CD4-positive, alpha-beta memory T cell (primary cell): Measurements from ENCODE around the gene INPP5A. TPM values are rescaled to one million over a fixed set of nuclear protein-coding genes. Genes with fewer than 3 reads are reported as not detected.

Source experiments
- CTCF ChIA-PET: fragments of 350-600 bp; sonication (Branson Sonifier 250); formaldehyde crosslinking; loops from one replicate; lab custom pipeline; 2021; ENCODE audit warnings: inconsistent platforms; ENCODE audit not compliant: partially characterized antibody; lab: Charles Lee
- POLR2A ChIA-PET: fragments of 350-600 bp; sonication (Branson Sonifier 250); formaldehyde crosslinking; loops from one replicate; lab custom pipeline; 2021; ENCODE audit not compliant: partially characterized antibody; lab: Charles Lee
- DNase-seq, 5 donors: peaks; one replicate each; pipeline versions ENCODE4 v3.0.0 to v3.0.0-alpha.2; 2020 to 2022; ENCODE audit warnings: mixed read lengths in 1 of 5
- H3K27ac ChIP-seq: one replicate; pipeline ENCODE4 v1.7.0; 2013; ENCODE audit warnings: low read depth, low read length
- H3K27me3 ChIP-seq: 2 replicates; pipeline ENCODE4 v1.7.0; 2013; ENCODE audit warnings: mild to moderate bottlenecking, low read length, moderate library complexity; ENCODE audit not compliant: insufficient read depth
- H3K36me3 ChIP-seq: 2 replicates; pipeline ENCODE4 v1.7.0; 2013; ENCODE audit warnings: mild to moderate bottlenecking, low read length, moderate library complexity; ENCODE audit not compliant: insufficient read depth
- H3K4me1 ChIP-seq: 2 replicates; pipeline ENCODE4 v1.7.0; 2013; ENCODE audit warnings: mild to moderate bottlenecking, low read length, moderate library complexity; ENCODE audit not compliant: insufficient read depth
- H3K4me3 ChIP-seq, 2 donors: one replicate each; pipeline ENCODE4 v1.7.0; 2013; ENCODE audit warnings: low read length in 2 of 2, mild to moderate bottlenecking in 1 of 2
- H3K9me3 ChIP-seq, 2 donors: one replicate each; pipeline ENCODE4 v1.7.0; 2013; ENCODE audit warnings: low read length in 2 of 2, control low read depth in 1 of 2; ENCODE audit not compliant: control insufficient read depth in 1 of 2
- H3K27ac Mint-ChIP-seq, 7 donors: one replicate each; pipeline ENCODE4 v1.8.0; 2020 to 2021; ENCODE audit warnings: mixed read lengths in 7 of 7, mild to moderate bottlenecking in 6 of 7, inconsistent platforms in 3 of 7, moderate library complexity in 3 of 7
- H3K27me3 Mint-ChIP-seq, 2 donors: one replicate each; pipeline ENCODE4 v1.8.0; 2020 to 2021; ENCODE audit warnings: mixed read lengths in 2 of 2
- H3K36me3 Mint-ChIP-seq, 2 donors: one replicate each; pipeline ENCODE4 v1.8.0; 2020 to 2021; ENCODE audit warnings: mixed read lengths in 2 of 2, inconsistent platforms in 1 of 2, mild to moderate bottlenecking in 1 of 2
- H3K4me1 Mint-ChIP-seq, 4 donors: one replicate each; pipeline ENCODE4 v1.8.0; 2020 to 2021; ENCODE audit warnings: mixed read lengths in 4 of 4, mild to moderate bottlenecking in 1 of 4
- H3K4me3 Mint-ChIP-seq, 8 donors: one replicate each; pipeline ENCODE4 v1.8.0; 2020 to 2021; ENCODE audit warnings: mixed read lengths in 8 of 8, mild to moderate bottlenecking in 7 of 8, moderate library complexity in 6 of 8, inconsistent platforms in 3 of 8
- H3K9me3 Mint-ChIP-seq, 8 donors: one replicate each; pipeline ENCODE4 v1.8.0; 2020 to 2021; ENCODE audit warnings: mixed read lengths in 8 of 8, mild to moderate bottlenecking in 5 of 8, inconsistent platforms in 3 of 8, moderate library complexity in 1 of 8
- intact Hi-C: fragments of 100-400 bp; cut with micrococcal nuclease; formaldehyde crosslinking; loops from one replicate; pipeline ENCODE4 v1.15.1; 2023
- polyA plus RNA-seq, 2 donors: library from polyadenylated mRNA; unstranded; fragments of 300-500 nt; fragmentation: Illumina TruSeq; gene quantifications; one replicate each; pipeline ENCODE4 v1.2.3, GENCODE V29; 2021
- total RNA-seq, 2 experiments: library from RNA; stranded (reverse); gene quantifications; one replicate each; pipeline ENCODE4 v1.2.3, GENCODE V29; 2021

INPP5A gene
- total and polyA plus RNA-seq, 4 experiments from 2014 or later = 0.61 to 19.3 (median 10.8) TPM

DNA sequence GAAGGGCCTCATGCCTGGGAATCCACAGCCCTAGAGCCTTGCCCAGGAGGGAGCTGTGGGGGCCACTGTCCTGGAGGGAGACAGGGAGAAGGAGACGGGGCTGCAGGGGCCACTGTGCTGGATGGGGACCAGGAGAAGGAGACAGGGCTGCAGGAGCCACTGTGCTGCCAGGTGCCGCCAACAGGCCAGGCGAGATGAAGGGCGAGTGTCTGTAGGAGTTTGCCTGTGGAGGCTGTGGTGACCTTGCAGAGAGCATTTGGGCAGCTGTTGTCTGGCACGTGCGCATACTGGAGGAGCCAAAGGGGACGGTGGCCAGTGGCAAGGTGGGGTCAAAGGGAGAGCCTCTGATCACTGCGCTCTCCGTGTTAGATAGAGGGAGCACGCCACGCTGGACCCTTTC lies 169.1 kb downstream of the INPP5A start:
- H3K4me1 ChIP-seq = no peaks in the 10 kb centered on the region
- Mint-ChIP-seq H3K4me1 (peaks cover 0 to 2% (median 1%) of the 10 kb centered on the region in 4 donors), H3K36me3 (peaks cover 36 to 58% of the 10 kb centered on the region in 2 donors), H3K9me3 (peaks cover 0 to 24% (median 12%) of the 10 kb centered on the region in 8 donors), H3K27ac (no peak overlapping the region), H3K4me3 (no peak overlapping the region), H3K27me3 (no peaks in the 10 kb centered on the region)
- no peak overlapping the region for H3K4me3 ChIP-seq
- POLR2A ChIA-PET = no interaction called here
- no peak overlapping the region for H3K27ac ChIP-seq
- no peaks in the 10 kb centered on the region for H3K9me3 ChIP-seq
- CTCF ChIA-PET = no interaction called here
- H3K36me3 ChIP-seq = peaks cover 4% of the 10 kb centered on the region
- no peak for DNase-seq
- H3K27me3 ChIP-seq = no peaks in the 10 kb centered on the region
- intact Hi-C loops = no loop called here

DNA sequence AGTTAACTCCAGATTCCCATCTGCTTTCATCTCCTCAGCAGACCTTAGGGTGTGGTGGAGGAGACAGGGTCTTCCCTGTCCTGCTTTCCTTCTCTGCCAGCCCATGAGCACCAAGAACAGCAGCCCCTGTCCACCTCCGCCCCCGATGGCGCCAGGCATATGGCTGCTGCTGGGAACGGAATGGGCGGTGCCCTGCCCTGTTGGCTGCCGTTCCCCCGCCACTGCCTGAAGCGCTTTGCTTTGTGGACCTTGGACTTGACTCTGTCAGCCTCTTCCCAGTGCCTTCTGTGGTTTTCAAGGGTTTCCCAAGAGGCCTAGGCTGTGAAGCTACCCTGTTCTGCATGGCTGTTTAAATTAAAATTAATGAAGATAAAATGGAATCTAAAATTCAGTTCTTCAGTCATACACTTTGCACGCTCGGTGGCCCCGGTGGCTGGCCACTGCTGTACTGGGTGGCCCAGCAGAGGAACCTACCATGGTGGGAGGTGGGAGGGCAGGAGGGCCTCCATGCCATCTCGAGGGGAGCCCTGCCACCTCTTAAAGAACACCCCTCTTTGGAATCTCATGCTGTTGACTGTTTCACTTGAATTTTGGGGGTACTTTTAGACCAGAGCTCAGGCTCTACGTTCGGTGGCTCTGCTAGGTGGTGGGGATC lies 169.7 kb downstream of the INPP5A start:
- ChIA-PET POLR2A (no interaction called here), CTCF (no interaction called here)
- Mint-ChIP-seq H3K27me3 (no peaks in the 10 kb centered on the region), H3K4me3 (no peak overlapping the region), H3K4me1 (peaks cover 0 to 5% (median 1%) of the 10 kb centered on the region in 4 donors), H3K9me3 (peaks cover 0 to 24% (median 12%) of the 10 kb centered on the region in 8 donors), H3K27ac (no peak overlapping the region), H3K36me3 (peaks cover 37 to 60% of the 10 kb centered on the region in 2 donors)
- Histone ChIP-seq H3K4me3 (no peak overlapping the region), H3K9me3 (no peaks in the 10 kb centered on the region), H3K27ac (no peak overlapping the region), H3K36me3 (peaks cover 4% of the 10 kb centered on the region), H3K27me3 (no peaks in the 10 kb centered on the region), H3K4me1 (no peaks in the 10 kb centered on the region)
- intact Hi-C loops = no loop called here
- no peak for DNase-seq

DNA sequence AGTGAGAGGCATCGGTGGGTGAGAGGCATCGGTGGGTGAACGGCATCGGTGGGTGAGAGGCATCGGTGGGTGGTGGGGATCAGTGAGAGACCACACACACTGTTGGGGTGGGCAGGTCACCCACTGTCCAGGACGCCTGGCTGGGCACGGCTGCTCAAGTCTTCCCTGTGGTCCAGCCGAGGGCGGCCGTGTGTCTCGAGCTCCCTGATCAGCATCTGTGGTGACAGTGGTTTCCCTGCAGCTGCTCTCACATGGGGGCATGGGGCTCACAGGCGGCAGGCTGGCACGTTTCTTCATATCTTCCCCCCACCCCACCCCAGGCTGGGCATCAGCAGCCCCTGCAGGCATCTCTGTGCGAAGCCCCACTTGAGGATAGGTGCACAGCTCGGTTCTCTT lies 170.2 kb downstream of the INPP5A start:
- H3K9me3 ChIP-seq = no peaks in the 10 kb centered on the region
- peak overlapping the region in 1 of 7 donors; percentile 12 for H3K27ac Mint-ChIP-seq
- H3K4me3 ChIP-seq = no peak overlapping the region
- intact Hi-C loops = no loop called here
- H3K36me3 Mint-ChIP-seq = peaks cover 42 to 62% of the 10 kb centered on the region in 2 donors
- DNase-seq = no peak
- H3K4me1 Mint-ChIP-seq = peaks cover 0 to 8% (median 3%) of the 10 kb centered on the region in 4 donors
- no peaks in the 10 kb centered on the region for H3K27me3 Mint-ChIP-seq
- no peaks in the 10 kb centered on the region for H3K4me1 ChIP-seq
- H3K4me3 Mint-ChIP-seq = no peak overlapping the region
- ChIA-PET CTCF (no interaction called here), POLR2A (no interaction called here)
- peaks cover 4% of the 10 kb centered on the region for H3K36me3 ChIP-seq
- no peaks in the 10 kb centered on the region for H3K27me3 ChIP-seq
- H3K9me3 Mint-ChIP-seq = peaks cover 0 to 24% (median 12%) of the 10 kb centered on the region in 8 donors
- no peak overlapping the region for H3K27ac ChIP-seq

DNA sequence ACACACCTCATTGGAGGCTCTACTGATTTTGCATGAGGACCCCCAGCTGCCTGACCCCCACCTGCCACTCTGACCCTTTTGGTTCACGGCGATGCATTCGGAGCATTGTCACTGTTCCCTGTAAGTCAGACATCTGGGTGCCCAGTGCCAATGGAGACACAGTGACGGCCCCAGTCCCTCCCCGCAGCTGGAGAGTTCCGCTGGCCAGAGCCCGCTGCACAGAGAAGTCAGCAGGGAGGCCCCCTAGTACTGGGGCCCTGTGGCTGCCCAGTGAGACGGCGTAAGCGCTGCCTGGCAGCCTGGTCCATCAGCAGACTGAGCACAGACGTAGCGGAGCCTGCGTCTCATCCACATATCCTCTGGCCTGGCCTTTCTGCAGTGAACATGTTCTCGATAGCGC lies 170.9 kb downstream of the INPP5A start:
- H3K27me3 Mint-ChIP-seq = no peaks in the 10 kb centered on the region
- ChIA-PET POLR2A (no interaction called here), CTCF (no interaction called here)
- H3K36me3 ChIP-seq = peaks cover 4% of the 10 kb centered on the region
- DNase-seq = no peak
- H3K4me3 ChIP-seq = no peak overlapping the region
- no peak overlapping the region for H3K4me3 Mint-ChIP-seq
- no peaks in the 10 kb centered on the region for H3K27me3 ChIP-seq
- H3K4me1 Mint-ChIP-seq = peaks cover 0 to 10% (median 4%) of the 10 kb centered on the region in 4 donors
- H3K27ac ChIP-seq = no peak overlapping the region
- peaks cover 0 to 22% (median 12%) of the 10 kb centered on the region in 8 donors for H3K9me3 Mint-ChIP-seq
- no peaks in the 10 kb centered on the region for H3K4me1 ChIP-seq
- intact Hi-C loops = no loop called here
- H3K36me3 Mint-ChIP-seq = peaks cover 46 to 62% of the 10 kb centered on the region in 2 donors
- H3K9me3 ChIP-seq = no peaks in the 10 kb centered on the region
- H3K27ac Mint-ChIP-seq = peak overlapping the region in 1 of 7 donors; percentile 32

DNA sequence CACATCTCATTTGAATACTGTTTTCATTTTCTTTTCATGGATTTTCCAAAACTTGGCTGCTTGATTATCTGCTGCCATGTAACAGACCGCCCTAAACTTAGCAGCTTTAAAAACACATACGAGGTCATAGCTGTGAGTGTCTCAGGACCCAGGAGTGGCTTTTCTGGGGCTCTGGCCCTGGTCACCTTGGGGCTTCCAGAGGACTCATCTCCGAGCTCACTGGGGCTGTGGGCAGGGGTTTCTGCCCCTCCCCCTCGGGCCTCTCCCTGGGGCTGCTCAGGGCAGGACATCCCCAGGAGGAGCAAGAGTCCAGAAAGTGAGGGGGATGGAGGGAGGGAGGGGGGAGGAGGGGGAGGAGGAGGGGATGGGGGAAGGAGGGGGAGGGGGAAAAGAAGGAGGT lies 171.3 kb downstream of the INPP5A start:
- Mint-ChIP-seq H3K27ac (no peak overlapping the region), H3K27me3 (no peaks in the 10 kb centered on the region), H3K9me3 (peaks cover 0 to 19% (median 12%) of the 10 kb centered on the region in 8 donors), H3K4me1 (peaks cover 0 to 10% (median 4%) of the 10 kb centered on the region in 4 donors), H3K36me3 (peaks cover 45 to 57% of the 10 kb centered on the region in 2 donors), H3K4me3 (no peak overlapping the region)
- H3K4me1 ChIP-seq = no peaks in the 10 kb centered on the region
- intact Hi-C loops = no loop called here
- no peak for DNase-seq
- no peak overlapping the region for H3K27ac ChIP-seq
- peaks cover 4% of the 10 kb centered on the region for H3K36me3 ChIP-seq
- CTCF ChIA-PET = no interaction called here
- no peaks in the 10 kb centered on the region for H3K27me3 ChIP-seq
- no peak overlapping the region for H3K4me3 ChIP-seq
- H3K9me3 ChIP-seq = no peaks in the 10 kb centered on the region
- POLR2A ChIA-PET = no interaction called here

DNA sequence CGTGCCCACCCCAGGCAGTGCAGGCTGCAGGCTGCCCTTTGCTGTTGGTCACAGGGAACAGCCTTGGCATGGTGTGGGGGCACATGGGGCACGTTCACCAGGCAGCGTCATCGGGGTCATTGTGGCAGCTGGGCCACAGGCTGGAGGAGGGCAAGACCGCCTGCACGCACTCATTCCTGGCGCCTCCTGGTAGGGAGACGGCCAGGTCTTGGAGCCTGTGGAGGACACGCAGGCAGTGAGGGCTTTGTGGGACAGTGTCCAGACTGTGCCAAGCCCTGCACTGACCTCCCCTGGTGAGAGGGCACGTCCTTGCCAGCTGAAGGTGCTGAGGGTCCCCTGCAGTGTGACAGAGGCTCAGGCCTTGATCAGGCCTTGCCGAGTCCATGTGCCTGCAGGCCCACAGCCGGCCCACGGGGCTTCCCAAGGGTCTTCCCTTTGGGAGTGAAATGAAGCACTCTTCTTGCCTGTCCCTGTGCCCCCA lies 171.9 kb downstream of the INPP5A start:
- ChIA-PET POLR2A (no interaction called here), CTCF (no interaction called here)
- H3K36me3 ChIP-seq = peaks cover 4% of the 10 kb centered on the region
- Mint-ChIP-seq H3K36me3 (peaks cover 44 to 54% of the 10 kb centered on the region in 2 donors), H3K27ac (no peak overlapping the region), H3K4me1 (peaks cover 0 to 10% (median 4%) of the 10 kb centered on the region in 4 donors), H3K27me3 (no peaks in the 10 kb centered on the region), H3K4me3 (no peak overlapping the region), H3K9me3 (peaks cover 0 to 19% (median 12%) of the 10 kb centered on the region in 8 donors)
- intact Hi-C loops = no loop called here
- no peaks in the 10 kb centered on the region for H3K9me3 ChIP-seq
- no peaks in the 10 kb centered on the region for H3K27me3 ChIP-seq
- no peak overlapping the region for H3K27ac ChIP-seq
- no peaks in the 10 kb centered on the region for H3K4me1 ChIP-seq
- no peak overlapping the region for H3K4me3 ChIP-seq
- DNase-seq = no peak

DNA sequence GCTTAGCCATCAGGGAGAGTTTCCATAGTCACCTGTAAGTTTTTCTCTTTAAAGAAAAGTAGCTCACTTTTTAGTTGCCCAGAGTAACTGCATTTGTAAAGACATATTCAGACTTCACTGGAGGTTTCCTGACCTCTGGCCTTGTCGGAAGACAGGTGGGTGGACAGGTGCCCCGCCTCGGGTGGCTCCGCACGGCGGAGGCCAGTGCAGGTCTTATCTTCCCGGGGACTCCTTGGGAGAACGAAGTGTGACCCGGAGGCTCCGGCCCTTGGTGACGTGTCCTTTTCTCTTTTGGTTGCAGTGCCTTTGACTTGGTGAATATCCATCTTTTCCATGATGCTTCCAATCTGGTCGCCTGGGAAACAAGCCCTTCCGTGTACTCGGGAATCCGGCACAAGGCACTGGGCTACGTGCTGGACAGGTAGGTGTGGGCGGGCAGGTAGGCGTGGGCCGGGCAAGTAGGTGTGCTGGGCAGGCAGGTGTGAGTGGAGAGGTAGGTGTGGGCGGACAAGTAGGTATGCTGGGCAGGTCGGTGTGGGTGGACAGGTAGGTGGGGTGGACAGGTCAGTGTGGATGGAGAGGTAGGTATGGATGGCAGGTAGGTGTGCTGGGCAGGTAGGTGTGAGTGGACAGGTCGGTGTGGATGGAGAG lies 172.6 kb downstream of the INPP5A start:
- ChIA-PET CTCF (no interaction called here), POLR2A (no interaction called here)
- no peak overlapping the region for H3K4me3 ChIP-seq
- DNase-seq = no peak
- no peaks in the 10 kb centered on the region for H3K27me3 ChIP-seq
- no peaks in the 10 kb centered on the region for H3K27me3 Mint-ChIP-seq
- no peak overlapping the region for H3K27ac Mint-ChIP-seq
- H3K27ac ChIP-seq = no peak overlapping the region
- peaks cover 4% of the 10 kb centered on the region for H3K36me3 ChIP-seq
- H3K4me3 Mint-ChIP-seq = no peak overlapping the region
- peaks cover 0 to 15% (median 12%) of the 10 kb centered on the region in 8 donors for H3K9me3 Mint-ChIP-seq
- intact Hi-C loops = no loop called here
- H3K9me3 ChIP-seq = no peaks in the 10 kb centered on the region
- H3K4me1 Mint-ChIP-seq = peaks cover 0 to 10% (median 4%) of the 10 kb centered on the region in 4 donors
- peaks cover 49 to 54% of the 10 kb centered on the region in 2 donors for H3K36me3 Mint-ChIP-seq
- no peaks in the 10 kb centered on the region for H3K4me1 ChIP-seq
